Measurements from ENCODE around the gene RBBP8NL. TPM values are rescaled to one million over a fixed set of nuclear protein-coding genes. Genes with fewer than 3 reads are reported as not detected.

Gene RBBP8NL
- total and polyA plus RNA-seq, 2 of the 8 experiments (the other 6 are each of a cell fraction or from before 2014, with no cell fraction given) = 0.43 to 0.48 TPM

GRCh38 chr20:62433658-62434497 lies 6.5 kb upstream of the RBBP8NL start (continued):
- TF ChIP-seq SP2 (IDR thresholded peaks at IDR 0.05; ENCODE audit: low read length) = no peak
- no peak for TF ChIP-seq CEBPB (IDR thresholded peaks at IDR 0.05; ENCODE audit: low read depth, low read length)
- TF ChIP-seq MAX (IDR thresholded peaks at IDR 0.05) = no peak
- TF ChIP-seq NANOG (IDR thresholded peaks at IDR 0.05; ENCODE audit: insufficient read depth, low read depth, low read length, poor library complexity, severe bottlenecking) = no peak

Data from H1 (cell line).